Activated naive CD4-positive, alpha-beta T cell treated with anti-CD3 and anti-CD28 coated beads, Interleukin-2, amount 50 U/mL, for 72 hours (primary cell): ENCODE measurements around the gene GSTA3. TPM values are rescaled to one million over a fixed set of nuclear protein-coding genes. Genes with fewer than 3 reads are reported as not detected.
A peak's percentile ranks its signal among the peaks of the same experiment; 100 is the strongest.
"Not testable (repeated sequence)": the region's sequence is repeated elsewhere in the genome, so short reads cannot be mapped to it uniquely, and the experiment has no call there.

Source experiments
- ATAC-seq, 2 donors: fragments of 150-1000 bp; cut with Tn5 transposase; 2 replicates each; pipeline ENCODE4 v1.10.0; 2021; ENCODE audit warnings: mild to moderate bottlenecking in 2 of 2, moderate library complexity in 2 of 2
- DNase-seq, 2 donors: peaks; one replicate each; pipeline ENCODE4 v3.0.0; 2021 to 2022; ENCODE audit warnings: low spot score in 2 of 2
- H3K27ac Mint-ChIP-seq, 2 donors: one replicate each; pipeline ENCODE4 v1.8.0; 2022; ENCODE audit warnings: mild to moderate bottlenecking in 2 of 2, mixed read lengths in 2 of 2
- H3K36me3 Mint-ChIP-seq, 2 donors: one replicate each; pipeline ENCODE4 v1.8.0; 2022; ENCODE audit warnings: mixed read lengths in 2 of 2
- H3K9me3 Mint-ChIP-seq, 2 donors: one replicate each; pipeline ENCODE4 v1.8.0; 2022; ENCODE audit warnings: mixed read lengths in 2 of 2
- total RNA-seq, 2 donors: library from RNA; stranded (reverse); gene quantifications; one replicate each; pipeline ENCODE4 v1.2.3, GENCODE V29; 2022

The GSTA3 gene
- total RNA-seq, 2 donors from 2014 or later, result not detected

DNA sequence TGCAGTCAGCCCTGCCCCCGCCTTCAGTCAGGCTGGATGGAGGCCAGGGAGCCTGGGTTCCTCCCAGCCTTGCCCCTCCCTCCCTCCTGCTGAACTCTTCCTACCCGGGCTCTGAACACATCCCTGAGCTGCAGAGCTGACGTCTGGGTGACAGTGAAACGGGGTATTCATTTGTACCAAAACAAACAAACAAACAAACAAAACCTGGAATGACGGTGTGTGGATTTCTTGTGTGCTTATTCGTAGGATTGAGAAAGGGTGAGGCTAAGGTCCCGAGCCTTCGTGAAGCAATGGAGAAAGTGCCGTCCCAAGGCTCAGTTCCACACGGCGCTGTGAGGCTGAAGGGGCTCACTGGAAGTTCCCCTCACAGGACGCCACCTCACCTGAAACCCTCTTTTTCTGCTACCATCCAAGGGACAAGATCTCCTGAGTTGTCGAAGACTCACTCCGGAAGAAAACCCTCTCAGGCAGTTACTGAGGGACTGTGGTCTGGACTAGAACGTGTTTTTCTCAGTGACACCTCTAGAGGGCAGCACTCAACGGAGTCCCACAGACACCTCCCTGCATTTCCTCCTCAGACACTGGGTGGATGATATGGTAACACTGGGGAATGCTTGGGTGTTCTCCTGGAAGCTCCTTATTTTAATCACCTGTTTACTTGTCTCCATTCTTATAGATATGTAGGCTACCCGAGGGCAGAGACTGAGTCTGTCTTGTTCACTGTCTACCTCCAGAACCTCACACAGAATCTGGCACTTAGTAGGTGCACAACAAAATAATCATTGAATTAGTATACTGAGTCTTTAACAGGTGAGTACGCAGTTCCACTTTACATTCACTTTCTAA, 27.3 kb downstream of the GSTA3 start:
- Mint-ChIP-seq H3K9me3 (no peaks in the 10 kb centered on the region), H3K36me3 (no peaks in the 10 kb centered on the region), H3K27ac (peak overlapping the region; percentile 83 to 93)
- ATAC-seq, result peak; percentile 95 to 99
- DNase-seq, result peak; percentile 58 to 64

DNA sequence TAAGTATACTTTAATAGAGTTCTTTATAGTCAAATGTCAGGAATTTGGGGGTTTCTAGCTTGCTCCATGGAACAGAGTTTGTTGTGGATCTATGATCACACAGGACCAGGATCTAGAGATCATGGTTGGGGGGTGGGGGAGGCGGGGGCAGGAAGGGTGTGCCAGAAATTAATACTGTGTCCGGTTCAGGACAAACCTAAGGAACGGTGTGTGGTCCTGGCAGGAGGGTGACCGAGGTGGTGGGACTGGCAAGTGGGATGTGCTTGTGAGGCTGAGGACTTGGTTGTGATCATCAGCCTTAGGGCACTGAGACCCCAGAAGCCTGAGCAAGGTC, 27.9 kb downstream of the GSTA3 start:
- DNase-seq, result no peak
- peak overlapping the region; percentile 83 to 93 for H3K27ac Mint-ChIP-seq

DNA sequence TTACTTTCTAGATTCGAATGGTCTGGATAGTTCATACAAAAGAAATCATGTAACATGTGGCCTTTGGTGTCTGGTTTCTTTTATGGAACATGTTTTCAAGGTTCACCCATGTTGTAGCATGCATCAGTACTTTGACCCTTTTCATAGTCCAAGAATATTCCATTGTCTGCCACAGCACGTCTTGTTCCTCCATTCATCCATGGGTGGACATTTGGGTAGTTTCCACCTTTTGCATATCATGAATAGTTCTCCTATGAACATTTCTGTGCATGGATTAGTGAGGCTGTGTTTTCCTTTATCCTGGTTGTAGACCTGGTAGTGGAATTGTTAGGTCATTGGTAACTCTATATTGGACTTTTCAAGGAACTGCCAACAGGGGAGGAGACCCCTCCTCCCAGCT, 31.7 kb downstream of the GSTA3 start:
- Mint-ChIP-seq H3K27ac (no peak overlapping the region), H3K9me3 (no peaks in the 10 kb centered on the region), H3K36me3 (no peaks in the 10 kb centered on the region)
- DNase-seq, result no peak
- no peak for ATAC-seq

More for the DNA sequence above, 27.9 kb downstream of the GSTA3 start:
- no peaks in the 10 kb centered on the region for H3K36me3 Mint-ChIP-seq
- no peak for ATAC-seq
- H3K9me3 Mint-ChIP-seq, result no peaks in the 10 kb centered on the region

DNA sequence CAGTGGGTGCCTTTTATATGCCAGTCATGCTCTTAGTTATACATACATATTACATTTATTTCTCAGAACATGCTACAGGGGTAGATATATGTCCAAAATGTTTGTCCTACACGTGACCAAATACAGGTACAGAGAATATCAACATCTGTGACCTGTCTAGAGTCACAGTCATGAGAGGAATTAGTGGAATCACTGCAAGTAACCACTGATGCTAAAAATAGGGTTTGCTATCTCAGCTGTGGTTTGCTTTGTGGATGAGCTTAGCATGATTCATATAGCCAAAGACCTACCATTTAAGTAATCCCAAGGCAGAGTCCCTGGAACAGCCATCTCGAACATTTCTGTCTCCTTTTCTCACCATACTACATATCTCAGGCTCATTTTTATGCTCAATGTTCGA, 32.3 kb downstream of the GSTA3 start:
- no peak for DNase-seq
- ATAC-seq, result peak; percentile 76 to 77
- Mint-ChIP-seq H3K36me3 (no peaks in the 10 kb centered on the region), H3K9me3 (no peaks in the 10 kb centered on the region), H3K27ac (no peak overlapping the region)

DNA sequence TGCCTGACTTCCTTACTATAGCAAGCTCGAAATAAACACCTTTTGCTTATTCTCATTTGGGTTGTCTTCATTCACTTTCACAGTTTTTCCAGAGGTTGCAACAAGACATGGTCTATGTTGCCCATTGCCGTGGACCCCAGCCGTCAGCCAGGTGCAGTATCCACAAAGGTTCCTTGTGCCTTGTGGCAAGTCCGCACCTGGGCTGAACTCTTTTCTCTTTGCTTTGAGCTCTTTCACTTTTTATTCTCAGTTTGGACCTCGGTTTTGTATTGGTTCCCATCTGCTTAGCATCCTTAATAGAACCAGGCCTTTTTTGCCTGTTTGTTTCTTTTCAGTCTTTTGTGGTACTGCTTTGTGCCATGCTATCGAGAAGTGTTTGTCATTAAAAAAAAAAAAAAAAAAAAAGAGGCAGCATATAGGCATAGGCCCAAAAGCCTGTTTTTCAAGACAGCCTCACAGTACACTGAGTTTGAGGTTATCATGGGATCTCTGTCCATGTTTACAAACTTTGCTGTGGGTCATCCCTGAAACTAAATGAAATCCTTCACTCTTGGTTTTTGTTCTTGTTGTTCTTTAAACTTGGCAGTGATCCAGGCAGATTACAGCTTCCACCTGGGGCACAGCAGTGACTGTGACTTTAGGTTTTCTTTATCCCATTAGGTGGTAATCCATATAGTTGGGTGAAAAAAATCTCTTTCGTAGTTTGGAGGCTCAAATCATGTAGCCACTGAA, 33.3 kb downstream of the GSTA3 start:
- H3K36me3 Mint-ChIP-seq, result no peaks in the 10 kb centered on the region

DNA sequence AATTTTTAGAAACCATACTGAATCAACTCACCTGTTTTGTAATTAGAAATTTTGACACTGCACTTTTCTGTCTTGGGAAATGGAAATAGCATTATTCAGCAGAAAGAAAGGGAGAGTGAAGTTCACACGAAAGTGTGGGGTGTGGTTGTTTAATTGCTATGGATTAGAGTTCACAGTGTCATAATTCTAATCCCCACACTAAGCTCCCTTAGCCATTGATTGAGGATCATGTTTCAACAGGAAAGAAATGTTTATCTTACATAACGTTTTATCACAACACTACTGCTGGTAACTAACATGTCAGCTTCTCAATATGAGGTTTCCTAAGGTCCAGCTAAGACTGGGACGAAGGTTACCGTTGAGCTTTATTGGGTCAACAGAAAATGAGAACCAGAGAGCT, 37.5 kb downstream of the GSTA3 start:
- no peak for ATAC-seq
- Mint-ChIP-seq H3K36me3 (no peaks in the 10 kb centered on the region), H3K9me3 (no peaks in the 10 kb centered on the region), H3K27ac (no peak overlapping the region)
- no peak for DNase-seq

More for the DNA sequence above, 33.3 kb downstream of the GSTA3 start:
- no peaks in the 10 kb centered on the region for H3K9me3 Mint-ChIP-seq
- ATAC-seq (no peak), DNase-seq (no peak)
- no peak overlapping the region for H3K27ac Mint-ChIP-seq

DNA sequence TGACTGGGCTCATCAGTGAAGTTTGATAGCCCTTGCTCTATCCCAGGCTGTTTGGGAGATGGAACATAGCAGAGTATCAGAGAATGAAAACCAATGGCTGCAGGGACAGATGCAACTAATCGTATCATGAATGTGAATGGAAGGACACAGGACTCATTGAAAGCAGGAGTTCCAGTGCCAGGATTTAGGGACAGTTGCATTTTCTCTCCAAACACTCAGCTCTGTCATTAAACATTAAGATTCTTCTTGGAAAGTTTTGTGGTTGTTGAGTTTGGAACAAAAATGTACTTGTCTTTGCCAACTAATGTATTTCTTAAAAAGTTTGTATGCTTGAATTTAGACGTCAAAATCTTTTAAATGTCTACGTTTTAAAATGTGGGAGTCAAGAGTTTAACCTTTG, 37.9 kb downstream of the GSTA3 start:
- ATAC-seq, result no peak
- Mint-ChIP-seq H3K27ac (no peak overlapping the region), H3K9me3 (no peaks in the 10 kb centered on the region), H3K36me3 (no peaks in the 10 kb centered on the region)
- no peak for DNase-seq

DNA sequence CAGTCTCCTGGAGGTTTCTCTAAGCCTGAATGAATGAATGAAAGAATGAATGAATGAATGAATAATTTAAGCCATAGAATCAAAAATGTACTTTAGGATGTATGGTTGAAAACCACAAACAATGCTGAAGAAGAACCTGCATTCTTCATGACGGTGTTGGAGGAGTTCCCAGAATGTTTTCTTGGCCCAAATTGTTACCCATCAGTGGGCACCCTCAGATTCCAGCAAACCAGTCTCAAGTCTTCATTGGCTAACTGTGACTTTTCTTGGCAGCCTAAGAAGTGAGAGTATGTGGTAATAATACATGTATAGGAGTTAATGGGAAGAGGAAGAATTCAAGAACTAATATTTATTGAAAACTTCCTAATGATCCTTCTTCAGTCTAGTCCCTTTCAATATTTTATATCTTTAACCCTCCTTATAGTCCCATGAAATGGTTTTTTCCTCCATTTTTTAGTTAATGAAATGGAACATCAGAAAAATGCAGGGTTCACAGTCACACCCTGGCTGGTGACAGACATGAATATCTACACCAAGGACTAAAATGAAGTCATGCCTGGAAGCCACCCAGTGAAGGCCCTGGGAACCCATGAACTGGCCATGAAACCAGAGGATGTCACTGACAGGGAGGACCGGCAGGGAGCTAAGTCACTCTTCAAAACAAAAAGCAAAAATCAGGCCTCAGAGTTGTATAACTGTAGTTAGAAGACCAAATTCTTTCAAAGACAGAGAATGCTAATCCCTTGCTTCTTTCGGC, 39.0 kb downstream of the GSTA3 start:
- ATAC-seq, DNase-seq, H3K27ac Mint-ChIP-seq, H3K9me3 Mint-ChIP-seq, H3K36me3 Mint-ChIP-seq: not testable (repeated sequence)

DNA sequence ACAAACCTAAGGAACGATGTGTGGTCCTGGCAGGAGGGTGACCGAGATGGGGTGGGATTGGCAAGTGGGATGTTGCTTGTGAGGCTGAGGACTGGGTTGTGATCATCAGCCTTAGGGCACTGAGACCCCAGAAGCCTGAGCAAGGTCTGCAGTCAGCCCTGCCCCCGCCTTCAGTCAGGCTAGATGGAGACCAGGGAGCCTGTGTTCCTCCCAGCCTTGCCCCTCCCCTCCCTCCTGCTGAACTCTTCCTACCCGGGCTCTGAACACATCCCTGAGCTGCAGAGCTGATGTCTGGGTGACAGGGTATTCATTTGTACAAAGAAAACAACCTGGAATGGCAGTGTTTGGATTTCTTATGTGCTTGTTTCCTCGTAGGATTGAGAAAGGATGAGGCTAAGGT, 40.6 kb downstream of the GSTA3 start:
- not testable (repeated sequence) for DNase-seq, ATAC-seq, H3K36me3 Mint-ChIP-seq, H3K9me3 Mint-ChIP-seq, H3K27ac Mint-ChIP-seq

DNA sequence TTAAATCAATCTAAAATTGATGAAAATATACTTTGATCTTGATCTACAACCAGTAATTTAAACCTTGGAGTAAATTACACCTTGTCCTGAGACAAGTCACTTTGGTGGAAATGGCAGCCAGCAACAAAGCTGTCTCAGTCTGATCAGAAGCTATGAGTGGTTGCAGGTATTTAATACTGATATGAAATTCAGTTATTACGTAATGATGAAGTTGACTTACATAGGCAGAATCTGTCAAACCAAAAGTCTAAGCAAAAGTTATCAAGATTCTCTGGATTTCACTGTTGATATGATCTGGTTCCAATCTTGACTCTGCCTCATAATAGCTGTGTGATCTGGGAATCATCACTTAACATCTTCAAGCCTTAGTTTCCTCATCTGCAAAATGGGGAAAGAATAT, 41.3 kb downstream of the GSTA3 start:
- no peak for ATAC-seq
- H3K9me3 Mint-ChIP-seq, result peaks cover 0 to 6% of the 10 kb centered on the region in 2 donors
- H3K27ac Mint-ChIP-seq, result no peak overlapping the region
- no peaks in the 10 kb centered on the region for H3K36me3 Mint-ChIP-seq
- no peak for DNase-seq

DNA sequence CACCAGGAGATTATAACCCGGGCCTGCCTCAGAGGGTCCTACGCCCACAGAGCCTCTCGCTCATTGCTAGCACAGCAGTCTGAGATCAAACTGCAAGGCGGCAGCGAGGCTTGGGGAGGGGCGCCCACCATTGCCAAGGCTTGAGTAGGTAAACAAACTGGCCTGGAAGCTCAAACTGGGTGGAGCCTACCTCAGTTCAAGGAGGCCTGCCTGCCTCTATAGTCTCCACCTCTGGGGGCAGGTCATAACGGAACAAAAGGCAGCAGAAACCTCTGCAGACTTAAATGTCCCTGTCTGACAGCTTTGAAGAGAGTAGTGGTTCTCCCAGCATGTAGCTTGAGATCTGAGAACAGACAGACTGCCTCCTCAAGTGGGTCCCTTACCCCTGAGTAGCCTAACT, 48.3 kb downstream of the GSTA3 start:
- H3K36me3 Mint-ChIP-seq, ATAC-seq, H3K27ac Mint-ChIP-seq, H3K9me3 Mint-ChIP-seq, DNase-seq: not testable (repeated sequence)

DNA sequence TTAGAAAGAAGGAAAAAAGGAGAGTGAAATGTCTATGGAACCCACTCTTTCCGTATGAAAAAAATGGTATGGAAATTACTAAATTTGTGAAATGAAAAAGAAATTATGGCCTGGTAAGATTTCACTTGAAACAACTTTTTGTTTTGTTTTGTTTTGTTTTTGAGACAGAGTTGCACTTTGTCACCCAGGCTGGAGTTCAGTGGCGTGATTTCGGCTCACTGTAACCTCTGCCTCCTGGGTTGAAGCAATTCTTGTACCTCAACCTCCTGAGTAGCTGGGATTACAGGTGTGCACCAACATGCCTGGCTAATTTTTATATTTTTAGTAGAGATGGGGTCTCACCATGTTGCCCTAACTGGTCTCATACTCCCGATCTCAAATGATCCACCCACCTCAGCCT, 51.1 kb downstream of the GSTA3 start:
- no peak overlapping the region for H3K27ac Mint-ChIP-seq
- ATAC-seq, result no peak
- no peaks in the 10 kb centered on the region for H3K36me3 Mint-ChIP-seq
- no peak for DNase-seq
- no peaks in the 10 kb centered on the region for H3K9me3 Mint-ChIP-seq

DNA sequence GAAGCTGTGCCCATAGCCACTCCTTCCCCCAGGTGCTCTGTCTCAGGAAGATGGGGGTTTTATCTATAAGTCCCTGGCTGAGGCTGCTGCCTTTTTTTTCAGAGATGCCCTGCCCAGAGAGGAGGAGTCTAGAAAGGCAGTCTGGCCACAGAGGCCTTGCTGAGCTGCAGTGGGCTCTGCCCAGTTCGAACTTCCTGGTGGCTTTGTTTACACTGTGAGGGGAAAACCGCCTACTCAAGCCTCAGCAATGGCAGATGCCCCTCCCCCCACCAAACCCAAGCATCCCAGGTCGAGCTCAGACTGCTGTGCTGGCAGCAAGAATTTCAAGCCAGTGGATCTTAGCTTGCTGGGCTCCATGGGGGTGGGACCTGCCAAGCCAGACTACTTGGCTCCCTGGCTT, 53.4 kb downstream of the GSTA3 start:
- DNase-seq, ATAC-seq, H3K27ac Mint-ChIP-seq, H3K36me3 Mint-ChIP-seq, H3K9me3 Mint-ChIP-seq: not testable (repeated sequence)

DNA sequence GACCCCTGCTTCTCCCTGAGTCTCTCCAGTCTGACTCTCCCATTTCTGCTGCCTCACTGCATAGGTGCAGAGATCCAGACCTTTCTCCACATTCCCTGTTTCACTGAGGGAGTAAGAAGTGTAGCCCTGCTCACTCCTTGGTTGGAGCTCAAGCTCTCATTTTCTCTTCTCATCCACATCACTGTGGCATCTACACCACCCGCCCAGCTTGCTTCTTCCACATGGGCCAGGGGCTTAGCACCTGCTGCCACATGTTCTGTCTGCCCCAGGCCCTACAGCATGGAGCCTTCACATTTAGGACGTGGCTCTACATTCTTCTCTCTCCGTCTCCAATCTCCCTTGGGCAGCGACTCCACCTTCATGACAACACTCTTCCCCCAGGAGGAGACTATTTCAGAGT, 60.4 kb downstream of the GSTA3 start:
- no peaks in the 10 kb centered on the region for H3K36me3 Mint-ChIP-seq
- DNase-seq (no peak), ATAC-seq (no peak)
- H3K9me3 Mint-ChIP-seq, result peaks cover 0 to 4% of the 10 kb centered on the region in 2 donors
- no peak overlapping the region for H3K27ac Mint-ChIP-seq
